ENCODE results near the gene TRPM4. TPM values are rescaled to one million over a fixed set of nuclear protein-coding genes. Genes with fewer than 3 reads are reported as not detected.
A peak's percentile ranks its signal among the peaks of the same experiment; 100 is the strongest.

Gene TRPM4
- polyA plus RNA-seq, 1 experiment: 17.6 TPM

GRCh38 chr19:49132974-49133609 lies 24.5 kb upstream of the TRPM4 start:
- H3K4me3 ChIP-seq (ENCODE audit: low read depth, low read length): peak overlapping the region; percentile 30
- CTCF ChIA-PET: interaction anchor here (0.9 to 1.9 kb wide), 4 partner anchors 10 to 63 kb away, joined by 3 to 10 read pairs (median 6); no protein-coding TSS in a partner anchor
- TF ChIP-seq, protein P1, sequence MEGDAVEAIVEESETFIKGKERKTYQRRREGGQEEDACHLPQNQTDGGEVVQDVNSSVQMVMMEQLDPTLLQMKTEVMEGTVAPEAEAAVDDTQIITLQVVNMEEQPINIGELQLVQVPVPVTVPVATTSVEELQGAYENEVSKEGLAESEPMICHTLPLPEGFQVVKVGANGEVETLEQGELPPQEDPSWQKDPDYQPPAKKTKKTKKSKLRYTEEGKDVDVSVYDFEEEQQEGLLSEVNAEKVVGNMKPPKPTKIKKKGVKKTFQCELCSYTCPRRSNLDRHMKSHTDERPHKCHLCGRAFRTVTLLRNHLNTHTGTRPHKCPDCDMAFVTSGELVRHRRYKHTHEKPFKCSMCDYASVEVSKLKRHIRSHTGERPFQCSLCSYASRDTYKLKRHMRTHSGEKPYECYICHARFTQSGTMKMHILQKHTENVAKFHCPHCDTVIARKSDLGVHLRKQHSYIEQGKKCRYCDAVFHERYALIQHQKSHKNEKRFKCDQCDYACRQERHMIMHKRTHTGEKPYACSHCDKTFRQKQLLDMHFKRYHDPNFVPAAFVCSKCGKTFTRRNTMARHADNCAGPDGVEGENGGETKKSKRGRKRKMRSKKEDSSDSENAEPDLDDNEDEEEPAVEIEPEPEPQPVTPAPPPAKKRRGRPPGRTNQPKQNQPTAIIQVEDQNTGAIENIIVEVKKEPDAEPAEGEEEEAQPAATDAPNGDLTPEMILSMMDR (IDR thresholded peaks at IDR 0.05; ENCODE audit: insufficient read depth, low read depth, low read length): no peak
- H3K27me3 ChIP-seq (ENCODE audit: control insufficient read depth, insufficient read depth, low read length): no peaks in the 10 kb centered on the region
- no peak for DNase-seq (ENCODE audit: low read depth)
- no peaks in the 10 kb centered on the region for H3K36me3 ChIP-seq (ENCODE audit: control insufficient read depth, insufficient read depth, low read length)
- POLR2A ChIA-PET: no interaction called here

DNA sequence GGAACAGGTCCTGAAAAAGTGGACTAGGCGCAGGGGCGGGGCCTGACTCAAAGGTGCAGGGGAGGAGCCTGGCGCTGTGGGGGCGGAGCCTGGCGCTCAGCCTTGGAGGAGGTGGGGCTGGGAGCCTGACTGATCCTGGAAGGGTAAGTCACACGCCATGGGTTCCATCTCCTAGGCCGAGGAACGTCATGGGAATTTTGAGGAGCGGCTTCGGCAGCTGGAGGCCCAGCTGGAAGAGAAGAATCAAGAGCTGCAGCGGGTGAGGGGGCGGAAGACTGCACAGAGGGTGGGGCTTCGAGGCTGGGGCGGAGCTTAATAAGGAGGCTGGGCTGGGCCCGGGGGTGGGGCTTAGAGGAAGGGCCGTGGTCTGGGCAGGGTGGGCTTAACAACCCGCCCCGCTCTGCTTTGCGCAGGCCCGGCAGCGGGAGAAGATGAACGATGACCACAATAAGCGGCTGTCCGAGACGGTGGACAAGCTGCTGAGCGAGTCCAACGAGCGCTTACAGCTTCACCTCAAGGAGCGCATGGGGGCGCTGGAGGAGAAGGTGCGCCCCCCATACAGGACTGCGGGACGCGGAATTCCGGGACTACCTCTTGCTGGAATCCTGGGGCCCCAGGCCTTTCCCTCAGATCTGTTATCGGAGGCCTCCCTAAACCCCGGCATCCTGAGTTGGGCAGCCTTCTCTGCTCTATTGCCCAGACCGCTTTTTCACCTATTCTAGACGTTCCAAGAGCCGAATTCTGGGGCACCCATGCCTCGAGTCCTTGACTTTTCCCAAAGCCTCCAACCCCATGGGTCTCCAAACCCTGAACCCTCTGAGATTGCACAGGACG lies 23.8 kb upstream of the TRPM4 start:
- ChIA-PET POLR2A (interaction anchor here (0.5 kb wide), 1 partner anchor 1416 kb away, joined by 8 read pairs; no protein-coding TSS in a partner anchor), CTCF (interaction anchor here (0.9 to 1.9 kb wide), 4 partner anchors 9 to 64 kb away, joined by 3 to 10 read pairs (median 6); no protein-coding TSS in a partner anchor)
- Histone ChIP-seq H3K27me3 (ENCODE audit: control insufficient read depth, insufficient read depth, low read length) (no peaks in the 10 kb centered on the region), H3K36me3 (ENCODE audit: control insufficient read depth, insufficient read depth, low read length) (no peaks in the 10 kb centered on the region), H3K4me3 (ENCODE audit: low read depth, low read length) (peak overlapping the region; percentile 30)
- TF ChIP-seq, protein P1 (IDR thresholded peaks at IDR 0.05; ENCODE audit: insufficient read depth, low read depth, low read length): peak; percentile 36; the same call in 1 of the 2 replicates
- peak; percentile 30 for DNase-seq (ENCODE audit: low read depth)

GRCh38 chr19:49135686-49136085 lies 21.9 kb upstream of the TRPM4 start:
- H3K36me3 ChIP-seq (ENCODE audit: control insufficient read depth, insufficient read depth, low read length): no peaks in the 10 kb centered on the region
- CTCF ChIA-PET: interaction anchor here (0.6 to 2.6 kb wide), 3 partner anchors 15 to 72 kb away, joined by 3 to 7 read pairs (median 3); no protein-coding TSS in a partner anchor
- no peak overlapping the region for H3K4me3 ChIP-seq (ENCODE audit: low read depth, low read length)
- POLR2A ChIA-PET: no interaction called here
- TF ChIP-seq, protein P1 (IDR thresholded peaks at IDR 0.05; ENCODE audit: insufficient read depth, low read depth, low read length): no peak
- DNase-seq (ENCODE audit: low read depth): no peak
- no peaks in the 10 kb centered on the region for H3K27me3 ChIP-seq (ENCODE audit: control insufficient read depth, insufficient read depth, low read length)

- ChIA-PET CTCF (interaction anchor here (0.7 to 2.6 kb wide), 2 partner anchors 39 to 143 kb away, joined by 3 to 7 read pairs; partner anchors contain the start of gene RUVBL2), POLR2A (interaction anchor here (0.5 kb wide), 1 partner anchor 9 kb away, joined by 3 read pairs; no protein-coding TSS in a partner anchor)
- Histone ChIP-seq H3K27me3 (ENCODE audit: control insufficient read depth, insufficient read depth, low read length) (no peaks in the 10 kb centered on the region), H3K36me3 (ENCODE audit: control insufficient read depth, insufficient read depth, low read length) (no peaks in the 10 kb centered on the region), H3K4me3 (ENCODE audit: low read depth, low read length) (no peak overlapping the region)
- DNase-seq (ENCODE audit: low read depth): no peak
- TF ChIP-seq, protein P1 (IDR thresholded peaks at IDR 0.05; ENCODE audit: insufficient read depth, low read depth, low read length): no peak
Measured at GRCh38 chr19:49136771-49137171, 20.8 kb upstream of the TRPM4 start.

DNA sequence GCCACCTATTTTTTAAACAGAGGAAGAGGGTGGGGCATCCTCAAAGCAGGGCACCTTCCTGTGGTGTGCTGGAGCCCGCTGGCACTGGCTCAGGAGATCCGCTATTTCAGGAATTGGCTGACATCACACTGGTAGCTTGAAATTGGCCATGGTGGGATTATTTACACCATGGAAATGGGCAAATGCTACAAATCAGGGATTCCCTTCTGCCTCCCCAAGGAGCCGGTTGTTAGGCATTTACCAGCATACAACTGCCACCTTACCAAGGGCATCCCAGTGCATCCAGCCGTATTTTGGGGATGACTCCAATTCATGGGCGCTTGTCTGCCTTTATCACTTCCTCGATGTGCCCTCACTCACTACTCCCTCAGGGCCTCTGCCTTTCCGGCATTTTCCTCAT lies 16.6 kb upstream of the TRPM4 start:
- H3K4me3 ChIP-seq (ENCODE audit: low read depth, low read length): no peak overlapping the region
- ChIA-PET POLR2A (no interaction called here), CTCF (no interaction called here)
- no peaks in the 10 kb centered on the region for H3K36me3 ChIP-seq (ENCODE audit: control insufficient read depth, insufficient read depth, low read length)
- no peaks in the 10 kb centered on the region for H3K27me3 ChIP-seq (ENCODE audit: control insufficient read depth, insufficient read depth, low read length)
- DNase-seq (ENCODE audit: low read depth): no peak
- TF ChIP-seq, protein P1 (IDR thresholded peaks at IDR 0.05; ENCODE audit: insufficient read depth, low read depth, low read length): no peak

Measured in BJ (cell line).